GM18519 (cell line): Measurements from ENCODE around the gene DNAH8.
"Not testable (repeated sequence)": the region's sequence is repeated elsewhere in the genome, so short reads cannot be mapped to it uniquely, and the experiment has no call there.

Experiments used
- ATAC-seq: cut with Tn5 transposase; IDR thresholded peaks from one replicate; pipeline ENCODE4 v1.9.1; 2021; ENCODE audit warnings: mild to moderate bottlenecking, moderate library complexity; ENCODE audit not compliant: unreplicated experiment, low FRiP score

DNAH8 gene

DNA sequence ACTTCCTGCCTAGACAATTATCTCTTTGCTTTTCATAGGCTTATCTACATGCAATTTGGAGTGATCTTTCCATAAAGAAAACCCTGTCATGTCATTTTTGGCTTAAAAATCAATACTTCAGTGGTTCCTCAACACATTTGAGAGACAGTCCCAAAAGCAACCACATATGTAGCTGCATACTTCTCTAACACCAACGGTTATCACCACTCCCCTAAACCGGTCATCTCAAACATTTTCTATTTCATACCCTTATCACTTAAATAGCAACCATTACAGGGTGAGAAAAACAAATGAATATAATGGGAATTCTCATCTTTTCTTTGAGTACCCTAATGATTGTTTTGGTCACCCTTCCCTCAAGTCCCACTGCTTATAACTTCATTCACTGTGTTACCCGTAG, 17.3 kb upstream of the DNAH8 start:
- ATAC-seq, result no peak

DNA sequence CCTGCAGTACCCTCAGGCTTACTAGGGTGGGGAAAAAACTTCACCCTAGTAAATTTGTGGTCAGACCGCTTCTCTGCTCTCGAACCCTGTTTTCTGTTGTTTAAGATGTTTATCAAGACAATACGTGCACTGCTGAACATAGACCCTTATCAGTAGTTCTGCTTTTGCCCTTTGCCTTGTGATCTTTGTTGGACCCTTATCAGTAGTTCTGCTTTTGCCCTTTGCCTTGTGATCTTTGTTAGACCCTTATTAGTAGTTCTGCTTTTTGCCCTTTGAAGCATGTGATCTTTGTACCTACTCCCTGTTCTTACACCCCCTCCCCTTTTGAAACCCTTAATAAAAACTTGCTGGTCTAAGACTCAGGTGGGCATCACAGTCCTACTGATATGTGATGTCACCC, 15.4 kb upstream of the DNAH8 start:
- not testable (repeated sequence) for ATAC-seq

DNA sequence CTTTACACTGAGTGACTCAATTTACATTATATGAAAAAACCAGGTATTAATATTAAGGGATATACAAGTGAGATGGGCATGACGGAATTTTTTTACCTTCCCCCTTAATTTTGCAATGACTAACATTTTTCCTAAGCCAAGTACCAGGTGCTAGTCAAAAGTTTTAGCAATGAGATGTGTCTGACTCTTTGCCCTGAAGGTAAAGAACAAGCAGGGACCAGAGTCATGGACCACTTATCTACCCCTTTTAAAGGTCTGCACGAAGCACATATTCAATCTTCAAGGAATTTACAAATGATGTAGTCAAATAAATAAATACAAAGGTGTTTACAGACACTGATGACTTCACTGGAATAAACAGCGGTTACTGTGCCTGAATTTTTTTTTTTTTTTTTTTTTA, 13.6 kb upstream of the DNAH8 start:
- ATAC-seq, result no peak

DNA sequence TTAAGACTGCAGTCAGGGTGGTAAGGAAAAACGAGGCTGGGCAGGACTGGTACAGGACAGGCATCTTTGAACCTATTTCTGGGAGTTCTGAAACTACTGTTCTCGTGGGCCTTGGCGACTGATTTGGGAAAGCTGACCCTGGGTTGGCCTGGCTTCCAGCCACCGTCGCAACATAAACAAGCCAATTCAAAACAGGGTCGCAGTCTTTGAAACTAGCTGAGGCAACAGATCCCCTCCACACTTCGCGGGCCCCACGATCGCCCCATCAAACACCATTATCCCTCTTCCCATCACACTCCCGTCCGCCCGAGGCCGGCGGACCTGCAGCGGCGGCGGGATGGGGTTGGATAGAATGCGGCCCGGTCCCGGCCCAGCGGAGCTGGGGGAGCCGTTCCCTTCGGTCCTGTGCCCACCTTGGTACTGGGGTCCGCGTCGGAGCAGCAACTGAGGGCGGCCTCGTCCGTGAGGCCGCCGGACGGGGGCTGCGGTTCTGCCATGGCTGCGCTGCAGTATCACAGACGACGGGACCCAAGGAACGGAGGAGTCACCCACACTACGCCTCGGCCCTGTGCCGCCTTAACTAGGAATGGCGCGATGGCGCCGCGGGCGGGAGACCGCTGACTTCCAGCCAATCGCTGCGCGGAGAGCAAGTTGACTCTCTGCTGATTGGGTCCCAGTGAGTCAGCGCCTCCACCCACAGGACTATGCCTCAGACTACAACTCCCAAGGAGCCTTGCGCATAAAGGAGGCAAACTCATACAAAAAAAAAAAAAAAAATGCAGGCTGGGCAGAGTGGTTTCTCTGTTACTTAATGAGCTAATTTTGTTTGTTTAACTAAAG, 12.3 kb upstream of the DNAH8 start, which contains the start of gene GLO1:
Gene GLO1, minus strand, starts transcription at position 588 of the 840 bp plus-strand sequence. Its CDS starts 91 bp downstream, at position 497.
- ATAC-seq, result peak; percentile 100

DNA sequence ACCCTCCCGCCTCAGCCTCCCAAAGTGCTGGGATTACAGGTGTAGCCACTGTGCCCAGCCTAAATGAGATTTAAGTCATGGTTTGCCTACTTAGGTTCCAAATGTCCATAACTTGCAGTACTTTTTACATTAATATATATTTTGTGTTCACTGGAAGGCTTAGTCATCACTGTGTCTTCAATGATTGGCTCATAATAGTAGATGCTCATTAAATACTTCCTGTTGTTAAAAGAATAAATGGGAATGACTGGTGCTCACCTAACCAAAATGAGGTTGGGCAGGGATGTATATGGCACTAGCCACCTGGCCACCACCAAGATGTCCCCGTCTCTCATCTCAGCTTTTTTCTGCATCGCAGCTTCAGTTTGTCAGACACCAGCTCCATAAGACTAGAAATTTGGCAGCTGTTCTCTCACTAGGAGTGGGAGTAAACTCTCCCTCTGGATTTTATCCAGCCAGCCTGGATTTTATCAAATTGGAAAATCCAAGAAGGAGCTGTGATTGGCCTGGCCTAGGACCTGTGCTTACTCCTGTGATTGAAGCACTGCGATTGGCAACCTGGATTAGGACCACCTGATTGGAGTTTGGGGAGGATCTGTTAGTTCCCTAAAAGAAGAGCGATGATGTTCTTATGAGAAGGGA, 11.0 kb upstream of the DNAH8 start:
- ATAC-seq, result no peak

DNA sequence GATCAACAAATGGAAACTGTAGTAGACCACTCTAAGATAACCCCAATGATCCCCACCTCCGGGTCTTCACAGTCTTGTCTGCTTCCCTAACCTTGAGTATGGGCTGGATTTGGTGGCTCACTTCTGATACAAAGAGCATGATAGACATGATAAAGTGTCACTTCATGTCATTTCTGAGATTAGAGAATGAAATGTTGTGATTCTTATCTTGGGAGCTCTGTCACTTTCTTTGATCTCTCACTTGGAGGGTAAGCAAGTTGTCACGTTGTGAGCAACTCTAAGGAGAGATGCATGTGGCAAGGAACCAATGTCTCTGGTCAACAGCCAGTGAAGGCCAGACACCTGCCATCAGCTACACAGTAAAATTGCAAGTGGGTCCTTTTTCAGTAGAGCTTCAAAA, 9.2 kb upstream of the DNAH8 start:
- no peak for ATAC-seq

DNA sequence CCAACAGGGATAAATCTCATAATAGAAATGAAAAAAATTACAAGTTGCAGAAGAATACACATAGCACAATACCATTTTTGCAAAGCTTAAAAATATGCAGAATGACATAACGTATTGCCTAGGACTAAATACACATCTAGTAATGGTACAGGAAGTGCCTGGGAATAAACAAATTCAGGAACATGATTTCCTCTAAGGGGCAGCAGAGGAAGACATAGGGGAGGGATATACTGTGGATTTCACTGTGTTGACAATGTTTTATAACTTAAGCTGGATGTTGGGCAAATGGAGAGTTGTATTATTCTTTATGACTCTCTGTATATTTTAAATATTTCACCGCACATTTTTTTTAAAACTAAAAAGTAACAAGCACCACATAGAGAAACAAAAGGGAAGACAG, 6.6 kb upstream of the DNAH8 start:
- ATAC-seq, result no peak

DNA sequence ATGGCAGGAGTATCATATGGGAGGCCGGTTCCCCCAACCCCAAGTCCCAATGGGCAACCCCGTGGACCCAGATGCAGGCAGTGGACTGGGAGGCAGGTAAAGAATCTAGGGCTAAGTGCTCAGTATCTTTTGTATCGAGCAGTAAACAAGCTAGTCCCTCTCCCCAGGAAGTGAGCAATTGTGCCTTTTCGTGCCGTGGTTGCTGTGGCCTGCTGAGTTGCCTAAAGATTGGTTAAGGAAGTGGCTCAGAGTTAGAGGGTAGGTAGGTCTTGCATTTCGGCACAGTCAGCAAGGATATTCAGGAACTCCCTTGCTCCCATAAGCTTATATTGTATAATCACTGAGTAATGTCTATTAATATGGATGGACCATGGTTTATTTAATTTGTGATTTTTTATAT, 1.3 kb upstream of the DNAH8 start:
- ATAC-seq, result no peak

DNA sequence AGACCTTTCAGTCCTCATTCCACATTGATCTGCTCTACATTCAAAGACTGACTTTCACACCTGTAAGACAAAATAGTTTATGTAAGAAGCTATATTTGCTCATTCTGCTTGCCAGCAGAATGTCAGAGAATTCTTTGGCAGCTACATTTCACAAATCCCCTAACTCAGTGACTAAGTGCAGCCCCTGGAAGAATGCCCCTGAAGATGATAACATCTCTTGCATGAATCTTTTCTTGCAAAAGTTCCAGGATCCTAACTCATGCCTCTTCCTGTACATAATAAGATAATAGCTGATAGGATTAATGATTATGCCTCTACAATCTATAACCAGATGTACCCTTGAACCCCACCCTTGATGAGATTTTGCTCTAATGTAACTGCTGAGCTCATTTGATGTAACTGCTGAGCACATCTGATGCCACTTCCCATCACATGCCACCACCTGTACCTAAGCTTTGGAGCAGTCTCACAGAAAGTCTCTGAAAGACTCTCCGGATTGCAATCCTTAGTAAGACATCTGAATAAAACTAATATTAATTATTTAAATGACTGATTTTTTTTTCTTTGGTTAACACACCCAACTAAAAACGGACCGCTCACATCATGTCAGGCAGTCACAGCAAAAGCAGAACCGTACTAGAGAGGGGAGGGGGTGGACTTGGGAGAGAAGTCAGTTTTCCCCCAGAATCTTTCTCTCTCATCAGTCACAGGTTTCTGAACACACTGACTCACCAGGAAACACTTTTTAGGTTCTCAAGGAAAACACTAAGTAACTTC, 684 bp upstream of the DNAH8 start:
- no peak for ATAC-seq

DNA sequence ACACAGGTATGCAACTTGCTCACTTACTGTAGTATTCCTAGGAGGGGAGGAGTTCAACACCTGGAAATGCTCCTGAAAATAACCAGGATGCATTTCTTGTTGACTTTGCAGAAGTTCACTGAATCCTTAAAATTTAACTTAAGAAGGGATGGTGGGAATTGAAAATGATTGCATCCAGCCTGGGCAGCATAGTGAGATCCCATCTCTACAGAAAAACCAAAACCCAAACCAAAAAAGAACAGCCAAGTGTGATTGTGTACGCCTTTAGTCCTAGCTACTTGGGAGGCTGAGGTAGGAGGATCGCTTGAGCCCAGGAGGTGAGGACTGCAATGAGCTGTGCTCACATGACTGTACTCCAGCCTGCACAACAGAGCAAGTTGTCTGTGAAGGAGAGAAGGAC, 1.7 kb downstream of the DNAH8 start:
- no peak for ATAC-seq

DNA sequence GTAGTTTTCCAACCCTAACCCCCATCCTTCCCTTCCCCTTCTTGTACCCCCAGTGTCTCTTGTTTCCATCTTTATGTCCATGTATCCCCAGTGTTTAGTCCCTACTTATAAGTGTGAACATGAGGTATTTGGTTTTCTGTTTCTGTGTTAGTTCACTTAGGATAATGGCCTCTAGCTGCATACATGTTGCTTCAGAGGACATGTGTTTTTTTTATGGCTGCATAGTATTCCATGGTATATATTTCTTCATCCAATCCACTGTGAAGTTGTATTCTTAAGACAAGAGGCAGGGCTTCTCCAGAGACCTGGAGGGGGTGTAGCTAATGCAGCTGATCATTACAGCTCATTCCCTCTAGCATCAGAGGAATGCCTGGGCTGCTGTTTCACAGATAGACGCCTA, 4.2 kb downstream of the DNAH8 start:
- ATAC-seq, result no peak

DNA sequence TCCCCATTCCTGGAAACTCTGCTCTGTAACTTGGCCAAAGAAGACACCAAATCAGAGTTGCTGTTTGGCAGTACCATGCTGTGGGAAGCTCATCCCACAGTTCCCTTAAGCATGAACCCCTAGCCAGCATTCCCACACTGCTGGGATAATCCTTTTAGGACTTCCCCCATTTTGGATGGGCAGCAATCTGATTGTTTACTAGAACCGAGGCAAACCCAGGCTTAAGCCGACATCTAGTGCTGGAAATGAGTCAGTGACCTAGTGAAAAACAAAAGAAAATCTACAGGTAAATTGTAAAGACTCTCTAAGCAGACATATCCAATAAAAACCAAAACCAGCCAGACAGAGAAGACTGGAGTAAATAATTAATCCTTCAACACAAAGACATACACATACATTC, 5.2 kb downstream of the DNAH8 start:
- ATAC-seq, result no peak

DNA sequence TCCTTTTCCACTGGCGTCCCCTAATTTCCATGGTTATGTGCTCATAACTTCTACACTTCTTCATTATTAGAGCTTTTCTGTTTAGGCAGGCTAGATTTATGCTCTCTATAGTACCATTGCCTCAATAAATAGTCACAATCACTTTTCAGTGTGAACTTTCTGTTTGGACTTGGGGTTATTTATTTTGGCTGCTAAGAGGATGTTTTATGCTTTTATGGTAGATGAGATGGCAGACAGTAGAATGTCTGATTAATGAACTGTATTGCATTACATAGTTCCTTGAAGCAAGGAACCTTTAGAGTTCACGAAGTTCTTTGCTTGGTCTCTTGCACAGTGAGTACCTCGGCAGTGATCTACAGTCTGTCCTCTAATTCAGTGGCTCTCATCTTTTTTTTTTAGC, 6.9 kb downstream of the DNAH8 start:
- no peak for ATAC-seq

DNA sequence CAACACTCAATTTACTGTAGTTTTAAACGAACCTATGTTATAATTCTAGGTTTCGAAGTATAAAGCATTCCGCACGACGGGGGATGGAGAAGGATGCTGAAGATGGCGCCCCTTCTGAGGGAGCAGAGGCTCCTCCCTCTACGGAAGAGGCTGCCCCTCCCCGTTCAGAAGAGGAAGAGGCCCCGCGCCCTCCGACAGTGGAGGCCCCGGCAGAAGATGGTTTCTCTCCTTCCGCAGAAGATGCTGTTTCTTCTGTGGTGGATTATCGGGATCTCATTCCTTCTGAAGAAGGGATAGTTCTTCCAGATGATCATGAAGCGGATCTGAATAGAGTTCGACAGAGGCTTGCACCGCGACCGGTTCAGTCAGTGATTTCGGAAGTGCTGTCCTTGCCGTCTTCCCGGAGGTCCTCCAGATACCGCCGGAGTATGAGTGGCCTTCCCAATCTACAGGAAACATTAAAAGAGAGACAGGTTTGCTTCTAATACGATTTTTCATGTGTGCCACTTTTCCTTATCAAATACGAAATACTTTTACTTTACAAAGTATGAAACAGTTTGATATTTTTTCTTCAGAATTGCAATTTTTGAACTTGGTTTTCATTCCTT, 7.7 kb downstream of the DNAH8 start:
- ATAC-seq, result no peak

DNA sequence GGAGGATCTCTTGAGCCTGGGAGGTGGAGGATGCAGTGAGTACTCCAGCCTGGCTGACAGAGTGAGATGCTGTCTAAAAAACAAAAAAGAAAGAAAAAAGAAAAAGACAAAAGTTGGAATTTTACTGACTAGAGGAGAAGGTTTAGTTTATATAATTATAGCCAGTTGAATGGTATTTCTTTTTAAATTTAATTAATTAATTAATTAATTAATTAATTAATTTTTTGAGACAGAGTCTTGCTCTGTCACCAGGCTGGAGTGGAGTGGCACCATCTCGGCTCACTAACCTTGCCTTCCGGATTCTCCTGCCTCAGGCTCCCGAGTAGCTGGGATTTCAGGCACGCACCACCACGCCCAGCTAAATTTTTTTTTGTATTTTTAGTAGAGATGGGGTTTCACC, 8.7 kb downstream of the DNAH8 start:
- no peak for ATAC-seq

DNA sequence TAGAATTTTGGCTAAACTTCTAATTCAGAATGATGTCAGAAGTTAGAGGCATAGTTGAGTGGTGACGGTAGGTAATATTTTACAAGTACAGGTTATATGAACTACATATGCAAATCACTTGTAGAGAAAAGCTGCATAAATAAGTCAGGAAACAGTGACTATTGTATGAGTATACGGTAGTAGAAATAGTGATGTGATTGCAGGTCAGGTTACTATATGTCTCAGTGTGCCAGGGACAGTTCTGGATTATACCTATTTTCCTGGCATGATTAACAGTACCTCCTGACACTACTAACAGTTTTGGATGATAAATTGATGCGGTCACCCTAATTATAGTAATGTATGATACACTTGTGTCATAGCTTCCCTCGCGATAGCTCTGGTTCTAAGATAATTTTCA, 9.2 kb downstream of the DNAH8 start:
- no peak for ATAC-seq

DNA sequence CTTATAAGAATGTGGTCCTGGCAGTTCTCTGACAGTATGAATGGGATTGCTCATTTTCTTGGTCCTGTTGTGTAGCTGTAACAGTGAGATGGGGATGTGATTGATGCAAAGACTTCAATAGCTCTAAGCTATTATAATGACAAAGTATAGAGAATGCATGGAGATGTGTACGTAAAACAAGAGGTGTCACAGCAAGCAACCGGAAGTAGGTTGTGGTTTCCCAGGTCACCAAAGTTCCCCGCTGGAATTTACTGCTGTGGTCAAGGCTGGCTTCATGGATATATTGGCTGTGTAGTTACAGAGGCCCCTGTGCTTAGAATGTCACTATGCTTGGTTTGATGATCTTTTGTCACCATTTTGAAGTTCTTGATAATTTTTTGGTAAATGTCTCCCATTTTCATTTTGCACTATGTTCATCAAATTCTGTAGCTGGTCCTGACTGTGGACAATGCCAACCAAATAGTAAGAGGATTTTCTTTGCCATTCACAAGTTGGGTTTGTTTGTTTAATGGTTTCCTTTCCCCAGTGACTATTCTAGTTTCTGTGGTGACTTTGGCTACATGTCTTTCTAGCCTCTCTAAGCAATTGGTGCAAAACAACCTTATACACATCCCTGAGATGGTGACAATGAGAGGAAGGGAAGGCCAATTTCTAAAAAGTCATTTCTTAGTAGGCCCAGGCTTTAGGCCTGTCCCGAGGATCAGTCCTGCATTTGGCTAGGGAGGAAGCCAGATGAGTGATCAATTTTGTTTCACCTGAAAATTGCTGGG, 10.5 kb downstream of the DNAH8 start:
- no peak for ATAC-seq

DNA sequence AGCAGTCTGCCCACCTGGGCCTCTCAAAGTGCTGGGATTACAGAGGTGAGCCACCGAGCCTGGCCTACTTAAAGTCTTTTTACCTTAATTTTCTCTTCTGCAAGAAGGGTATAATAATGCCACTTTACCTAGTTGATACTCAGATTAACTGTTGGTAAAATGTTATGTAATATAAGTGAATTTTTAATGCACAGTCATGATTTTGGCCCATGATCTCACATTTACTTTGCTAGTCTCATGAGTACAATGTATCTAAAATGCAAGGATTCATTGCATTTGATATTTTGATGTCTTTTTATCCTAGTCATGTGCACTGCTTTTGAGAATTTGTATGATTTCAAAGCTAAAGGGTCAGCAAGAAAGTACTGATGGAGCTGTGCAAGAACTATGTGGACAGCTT, 13.1 kb downstream of the DNAH8 start:
- no peak for ATAC-seq

DNA sequence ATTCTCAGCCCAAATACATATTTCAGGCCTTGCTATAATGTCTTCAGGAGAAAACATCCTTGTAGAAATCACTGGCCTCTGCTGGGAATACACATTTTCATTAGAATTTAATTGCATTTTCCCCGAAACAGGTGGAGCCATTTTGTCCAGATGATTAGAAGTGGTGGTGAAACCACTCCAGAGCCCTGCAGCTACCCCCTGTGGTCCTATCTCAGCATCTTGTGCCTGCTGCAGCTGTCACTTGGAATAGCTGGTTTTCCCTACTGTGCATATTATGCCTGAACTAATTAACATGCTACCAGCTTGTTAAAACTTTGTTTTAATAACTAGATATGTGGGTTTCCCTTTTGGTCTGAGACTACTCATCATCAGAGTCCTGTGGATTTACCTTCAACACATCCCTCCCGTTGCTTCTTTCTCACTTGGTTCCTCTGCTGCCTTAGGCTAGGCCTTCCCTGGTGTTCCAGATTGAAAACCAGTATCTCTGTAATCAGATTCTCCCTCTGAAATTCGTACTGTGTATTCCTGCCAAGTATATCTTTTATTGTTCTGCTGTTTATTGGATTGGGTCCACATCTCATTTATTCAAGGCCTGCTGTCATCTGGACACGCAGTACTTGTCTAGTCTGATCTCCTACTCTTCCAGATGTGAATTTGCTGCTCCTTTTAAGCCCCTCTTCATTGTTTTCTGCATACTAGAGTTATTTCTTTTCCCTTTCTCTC, 15.2 kb downstream of the DNAH8 start:
- no peak for ATAC-seq

DNA sequence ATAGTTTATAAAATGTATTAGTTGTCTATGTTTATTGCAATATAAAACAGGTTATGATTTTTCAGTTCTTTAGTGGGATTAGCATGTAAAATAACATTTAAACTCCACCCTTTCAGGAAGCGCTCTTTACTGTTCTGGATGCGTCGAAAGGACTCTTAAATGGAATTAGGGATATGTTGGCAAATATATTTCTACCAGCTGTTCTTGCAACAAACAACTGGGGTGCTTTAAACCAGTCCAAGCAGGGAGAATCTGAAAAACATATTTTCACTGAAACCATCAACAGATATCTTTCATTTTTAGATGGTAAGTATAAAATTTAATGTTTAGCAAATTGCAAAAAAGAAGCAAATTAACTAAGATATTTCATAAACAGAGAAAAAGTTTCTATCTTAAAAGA, 21.8 kb downstream of the DNAH8 start:
- ATAC-seq, result no peak
